Endothelial cell of umbilical vein (primary cell): ENCODE data around the gene ANKS1B. TPM values are rescaled to one million over a fixed set of nuclear protein-coding genes. Genes with fewer than 3 reads are reported as not detected.

Experiments used
- BruUV-seq: library from RNA; stranded (reverse); fragments of 400-500 nt; replicated peaks from 2 replicates; lab custom pipeline; 2021; lab: Mats Ljungman, UMichigan
- CTCF ChIA-PET: fragments of 300-600, 350-600 bp; sonication (Branson Sonifier 250); formaldehyde crosslinking; loops from one replicate; lab custom pipeline; 2021; ENCODE audit warnings: antibody characterized with exemption, inconsistent platforms; lab: Charles Lee
- POLR2A ChIA-PET: fragments of 300-600, 350-600 bp; sonication (Branson Sonifier 250); formaldehyde crosslinking; loops from one replicate; lab custom pipeline; 2021; ENCODE audit warnings: antibody characterized with exemption, inconsistent platforms; lab: Charles Lee
- DNase-seq: peaks from one replicate; pipeline ENCODE4 v3.0.0-alpha.2; 2011; ENCODE audit warnings: low read depth, low spot score
- FAIRE-seq: peaks from 2 replicates; lab custom pipeline; 2011; peaks lifted over from hg19 to GRCh38; lab: Jason Lieb, UNC
- H2AFZ ChIP-seq: 2 replicates; pipeline ENCODE4 v1.6.0; 2012; ENCODE audit warnings: low read depth, low read length, control low read depth, inconsistent platforms
- H3K27ac ChIP-seq: 2 replicates; pipeline ENCODE4 v1.5.1; 2011; ENCODE audit warnings: low read depth, mild to moderate bottlenecking, control low read depth, low read length, moderate library complexity; ENCODE audit not compliant: insufficient read depth
- H3K27me3 ChIP-seq, 2 experiments: 2 replicates each; pipeline versions ENCODE4 v1.6.0 to v1.6.1; 2011; ENCODE audit warnings: low read length in 2 of 2, mixed read lengths in 1 of 2; ENCODE audit not compliant: control insufficient read depth in 2 of 2, insufficient read depth in 2 of 2
- H3K36me3 ChIP-seq, 2 experiments: 2 replicates in 1 of 2; 3 replicates in 1 of 2; pipeline ENCODE4 v1.5.1; 2011; ENCODE audit warnings: low read length in 2 of 2, mild to moderate bottlenecking in 1 of 2, moderate library complexity in 1 of 2; ENCODE audit not compliant: control insufficient read depth in 2 of 2, insufficient read depth in 2 of 2; ENCODE audit errors: extremely low read depth in 1 of 2
- H3K4me1 ChIP-seq: 3 replicates; pipeline ENCODE4 v1.5.1; 2011; ENCODE audit warnings: mild to moderate bottlenecking, low read length; ENCODE audit not compliant: control insufficient read depth, insufficient read depth; ENCODE audit errors: extremely low read depth
- H3K4me2 ChIP-seq: 2 replicates; pipeline ENCODE4 v1.6.1; 2011; ENCODE audit warnings: low read length, control low read depth, mixed read lengths; ENCODE audit not compliant: insufficient read depth
- H3K4me3 ChIP-seq, 3 experiments: fragments of 200-600 bp in 1 of 3; sonication (generic), shearing (Covaris generic) in 1 of 3; replicated peaks in 1 of 3; 2 replicates each; pipeline ENCODE4 v1.5.1; 2011 to 2016; ENCODE audit warnings: control low read depth in 3 of 3, low read length in 3 of 3, mild to moderate bottlenecking in 2 of 3, inconsistent platforms in 1 of 3, low read depth in 1 of 3, moderate library complexity in 1 of 3; ENCODE audit not compliant: insufficient read depth in 1 of 3
- H3K79me2 ChIP-seq: 2 replicates; pipeline ENCODE4 v1.6.0; 2012; ENCODE audit warnings: low read length, inconsistent platforms; ENCODE audit not compliant: control insufficient read depth, insufficient read depth
- H3K9ac ChIP-seq: replicated peaks from 2 replicates; pipeline ENCODE3; 2011; ENCODE audit warnings: low read length, control low read depth; ENCODE audit not compliant: insufficient read depth; ENCODE audit errors: extremely low read depth
- H3K9me1 ChIP-seq: replicated peaks from 3 replicates; pipeline ENCODE4 v1.6.0; 2011; ENCODE audit warnings: mild to moderate bottlenecking, low read length; ENCODE audit not compliant: control insufficient read depth, insufficient read depth; ENCODE audit errors: extremely low read depth
- H3K9me3 ChIP-seq: replicated peaks from 2 replicates; pipeline ENCODE4 v1.5.1; 2012; ENCODE audit warnings: low read length, inconsistent platforms; ENCODE audit not compliant: control insufficient read depth, insufficient read depth
- H4K20me1 ChIP-seq: replicated peaks from 2 replicates; pipeline ENCODE3; 2011; ENCODE audit warnings: mild to moderate bottlenecking, low read length; ENCODE audit not compliant: control insufficient read depth, insufficient read depth; ENCODE audit errors: extremely low read depth
- EZH2 ChIP-seq: IDR thresholded peaks from 2 replicates; pipeline ENCODE4 v1.6.1; 2012; ENCODE audit warnings: borderline replicate concordance, low read depth, mild to moderate bottlenecking, moderate library complexity, low read length, inconsistent platforms; ENCODE audit not compliant: severe bottlenecking
- FOS ChIP-seq: IDR thresholded peaks from 2 replicates; pipeline ENCODE4 v1.6.1; 2011; ENCODE audit warnings: mild to moderate bottlenecking, low read length, moderate library complexity, borderline replicate concordance; ENCODE audit not compliant: insufficient read depth
- MYC ChIP-seq: IDR thresholded peaks from one replicate; pipeline ENCODE4 v1.6.1; 2011; ENCODE audit warnings: mild to moderate bottlenecking, low read depth, low read length
- POLR2A ChIP-seq: IDR thresholded peaks from 2 replicates; pipeline ENCODE4 v1.6.1; 2012; ENCODE audit warnings: low read depth, mild to moderate bottlenecking, control low read depth, low read length
- POLR2AphosphoS5 ChIP-seq: IDR thresholded peaks from 2 replicates; pipeline ENCODE4 v1.6.1; 2012; ENCODE audit warnings: low read depth, mild to moderate bottlenecking, control low read depth, low read length, moderate library complexity; ENCODE audit not compliant: insufficient read depth
- dilution Hi-C: fragments of 300-500 bp; cut with MboI; formaldehyde crosslinking; loops from one replicate; pipeline ENCODE4 v1.15.0; 2019; ENCODE audit warnings: low sequenced_read_pairs; ENCODE audit not compliant: extremely low pct_ligation_motif_present
- intact Hi-C: fragments of 100-400 bp; cut with micrococcal nuclease; formaldehyde crosslinking; loops from one replicate; pipeline ENCODE4 v1.10.0; 2022
- polyA plus RNA-seq, 4 experiments: library from polyadenylated mRNA; depleted of rRNA in 3 of 4; stranded (reverse) in 3 of 4; unstranded in 1 of 4; fragments of >200 nt; gene quantifications; 2 replicates each; pipeline versions ENCODE4 v1.2.1 to v1.2.3, GENCODE V29; 2011 to 2012; ENCODE audit warnings: missing spikeins in 1 of 4
- total RNA-seq: library from RNA; stranded (reverse); gene quantifications from 2 replicates; pipeline ENCODE4 v1.2.3, GENCODE V29; 2021
- TF ChIP-seq, protein P1 (sequence below): IDR thresholded peaks from 2 replicates; pipeline ENCODE4 v1.6.1; 2011; ENCODE audit not compliant: insufficient read depth, insufficient read length
- TF ChIP-seq, protein P2 (sequence below), 2 donors: IDR thresholded peaks; 1 replicate in 1 of 2; 2 replicates in 1 of 2; pipeline ENCODE4 v1.5.1; 2011; ENCODE audit warnings: low read length in 2 of 2, mild to moderate bottlenecking in 2 of 2, moderate library complexity in 2 of 2, control low read depth in 1 of 2, inconsistent platforms in 1 of 2, low read depth in 1 of 2; ENCODE audit not compliant: insufficient read depth in 1 of 2; ENCODE audit errors: extremely low read depth in 1 of 2

The ANKS1B gene
- total and polyA plus RNA-seq, 2 donors (not counting 3 experiments of a cell fraction or from before 2014, with no cell fraction given): 0.15 to 0.38 TPM

DNA sequence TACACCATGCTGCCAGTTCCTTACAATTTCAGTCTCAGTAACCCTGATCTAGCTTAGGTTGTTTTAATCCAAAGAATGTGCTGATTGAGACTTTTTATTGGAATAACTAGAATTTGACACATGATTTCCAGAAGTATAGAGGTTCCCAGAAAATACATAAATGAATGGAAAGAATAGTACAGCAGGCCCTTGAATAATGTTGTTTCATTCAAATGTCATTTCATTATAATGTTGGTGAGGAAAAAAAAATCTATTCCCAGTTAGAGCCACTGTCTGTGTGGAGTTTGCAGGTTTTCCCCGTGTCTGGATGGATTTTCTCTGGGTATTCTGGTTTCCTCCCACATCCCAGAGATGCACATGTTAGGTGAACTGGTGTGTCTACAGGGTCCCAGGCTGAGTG, 610.7 kb downstream of the ANKS1B start:
- no peak for FAIRE-seq
- POLR2A ChIA-PET: no interaction called here
- H3K4me2 ChIP-seq: no peak overlapping the region
- no peak overlapping the region for H2AFZ ChIP-seq
- no TSS peak for BruUV-seq
- DNase-seq: no peak
- no peak overlapping the region for H3K9ac ChIP-seq
- no peaks in the 10 kb centered on the region for H3K79me2 ChIP-seq
- CTCF ChIA-PET: no interaction called here
- no peak overlapping the region for H3K27ac ChIP-seq
- H3K36me3 ChIP-seq: no peaks in the 10 kb centered on the region
- TF ChIP-seq POLR2A (no peak), MYC (no peak), POLR2AphosphoS5 (no peak), EZH2 (no peak), FOS (no peak)
- TF ChIP-seq, protein P1, sequence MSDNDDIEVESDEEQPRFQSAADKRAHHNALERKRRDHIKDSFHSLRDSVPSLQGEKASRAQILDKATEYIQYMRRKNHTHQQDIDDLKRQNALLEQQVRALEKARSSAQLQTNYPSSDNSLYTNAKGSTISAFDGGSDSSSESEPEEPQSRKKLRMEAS: no peak
- TF ChIP-seq, protein P2, sequence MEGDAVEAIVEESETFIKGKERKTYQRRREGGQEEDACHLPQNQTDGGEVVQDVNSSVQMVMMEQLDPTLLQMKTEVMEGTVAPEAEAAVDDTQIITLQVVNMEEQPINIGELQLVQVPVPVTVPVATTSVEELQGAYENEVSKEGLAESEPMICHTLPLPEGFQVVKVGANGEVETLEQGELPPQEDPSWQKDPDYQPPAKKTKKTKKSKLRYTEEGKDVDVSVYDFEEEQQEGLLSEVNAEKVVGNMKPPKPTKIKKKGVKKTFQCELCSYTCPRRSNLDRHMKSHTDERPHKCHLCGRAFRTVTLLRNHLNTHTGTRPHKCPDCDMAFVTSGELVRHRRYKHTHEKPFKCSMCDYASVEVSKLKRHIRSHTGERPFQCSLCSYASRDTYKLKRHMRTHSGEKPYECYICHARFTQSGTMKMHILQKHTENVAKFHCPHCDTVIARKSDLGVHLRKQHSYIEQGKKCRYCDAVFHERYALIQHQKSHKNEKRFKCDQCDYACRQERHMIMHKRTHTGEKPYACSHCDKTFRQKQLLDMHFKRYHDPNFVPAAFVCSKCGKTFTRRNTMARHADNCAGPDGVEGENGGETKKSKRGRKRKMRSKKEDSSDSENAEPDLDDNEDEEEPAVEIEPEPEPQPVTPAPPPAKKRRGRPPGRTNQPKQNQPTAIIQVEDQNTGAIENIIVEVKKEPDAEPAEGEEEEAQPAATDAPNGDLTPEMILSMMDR (IDR thresholded peaks at IDR 0.05; ENCODE audit: extremely low read depth in 1 of 2, insufficient read depth in 1 of 2, low read depth in 1 of 2, low read length in 2 of 2): no peak
- H4K20me1 ChIP-seq: no peaks in the 10 kb centered on the region
- dilution Hi-C loops (no loop called here), intact Hi-C loops (no loop called here)
- H3K27me3 ChIP-seq: no peaks in the 10 kb centered on the region
- H3K4me1 ChIP-seq: no peaks in the 10 kb centered on the region
- H3K4me3 ChIP-seq: no peak overlapping the region
- no peaks in the 10 kb centered on the region for H3K9me1 ChIP-seq
- peaks cover 4% of the 10 kb centered on the region for H3K9me3 ChIP-seq
